Measurements from ENCODE around the gene PCCA.
"Not testable (repeated sequence)": the region's sequence is repeated elsewhere in the genome, so short reads cannot be mapped to it uniquely, and the experiment has no call there.

The PCCA gene

GRCh38 chr13:100513987-100514670, 425.2 kb downstream of the PCCA start:
- no peak for DNase-seq

GRCh38 chr13:100514788-100515409, 426.0 kb downstream of the PCCA start:
- DNase-seq: peak; percentile 85

GRCh38 chr13:100515410-100515800, 426.5 kb downstream of the PCCA start:
- no peak for DNase-seq

- DNase-seq: no peak
These were observed 428.2 kb downstream of the PCCA start for GRCh38 chr13:100517135-100517534.

GRCh38 chr13:100517728-100518127, 428.8 kb downstream of the PCCA start:
- no peak for DNase-seq

- DNase-seq: no peak
These were observed 429.6 kb downstream of the PCCA start for GRCh38 chr13:100518394-100519062.

- no peak for DNase-seq
These were observed 430.7 kb downstream of the PCCA start for GRCh38 chr13:100519626-100520025.

GRCh38 chr13:100520936-100521850, 432.3 kb downstream of the PCCA start:
- DNase-seq: no peak

- no peak for DNase-seq
These were observed 433.1 kb downstream of the PCCA start for GRCh38 chr13:100521851-100522617.

GRCh38 chr13:100522618-100523309, 433.9 kb downstream of the PCCA start:
- DNase-seq: no peak

GRCh38 chr13:100523411-100523810, 434.5 kb downstream of the PCCA start:
- DNase-seq: no peak

- no peak for DNase-seq
These were observed 435.1 kb downstream of the PCCA start for GRCh38 chr13:100523981-100524386.

- DNase-seq: not testable (repeated sequence)
These were observed 435.8 kb downstream of the PCCA start for GRCh38 chr13:100524688-100525087.

GRCh38 chr13:100525453-100526317, 436.8 kb downstream of the PCCA start:
- DNase-seq: peak; percentile 56

GRCh38 chr13:100526318-100527000, 437.6 kb downstream of the PCCA start:
- DNase-seq: peak; percentile 44

- DNase-seq: no peak
These were observed 438.8 kb downstream of the PCCA start for GRCh38 chr13:100527644-100528043.

- DNase-seq: no peak
These were observed 439.5 kb downstream of the PCCA start for GRCh38 chr13:100528353-100528752.

GRCh38 chr13:100528820-100529219, 439.9 kb downstream of the PCCA start:
- no peak for DNase-seq

- DNase-seq: no peak
These were observed 440.9 kb downstream of the PCCA start for GRCh38 chr13:100529666-100530377.

Data from islet precursor cell (in vitro differentiated cells).